Measurements from ENCODE around the gene AQP12A. TPM values are rescaled to one million over a fixed set of nuclear protein-coding genes. Genes with fewer than 3 reads are reported as not detected.

AQP12A gene
- total and polyA plus RNA-seq, 2 donors (not counting 1 experiment from before 2014, with no cell fraction given) = not detected

GRCh38 chr2:240722376-240722775 is 30.7 kb downstream of the AQP12A start:
- Histone ChIP-seq H3K27me3 (replicated peaks in 1 of 4; ENCODE audit: control extremely low read depth in 1 of 4, control insufficient read depth in 3 of 4, insufficient read depth in 4 of 4, low read length in 3 of 4) (peaks cover 0 to 3% (median 0%) of the 10 kb centered on the region in 4 experiments), H3K9ac (ENCODE audit: low read length) (no peak overlapping the region), H4K20me1 (ENCODE audit: control insufficient read depth, insufficient read depth, low read length, poor library complexity, severe bottlenecking) (no peaks in the 10 kb centered on the region), H2AFZ (ENCODE audit: insufficient read depth, low read depth, low read length, poor library complexity, severe bottlenecking) (no peak overlapping the region), H3K4me1 (ENCODE audit: control insufficient read depth in 2 of 2, insufficient read depth in 2 of 2, low read length in 2 of 2) (no peaks in the 10 kb centered on the region), H3K4me2 (replicated peaks; ENCODE audit: low read depth, low read length, poor library complexity, severe bottlenecking) (no peak overlapping the region), H3K36me3 (replicated peaks in 1 of 2; ENCODE audit: control extremely low read depth in 1 of 2, control insufficient read depth in 1 of 2, extremely low read depth in 1 of 2, insufficient read depth in 2 of 2, low read length in 1 of 2) (no peaks in the 10 kb centered on the region), H3K79me2 (ENCODE audit: control insufficient read depth, insufficient read depth, low read length) (no peaks in the 10 kb centered on the region), H3K27ac (ENCODE audit: low read length in 2 of 2) (no peak overlapping the region), H3K9me3 (ENCODE audit: control extremely low read depth in 1 of 3, control insufficient read depth in 2 of 3, insufficient read depth in 1 of 3, low read length in 2 of 3) (peaks cover 0 to 4% (median 0%) of the 10 kb centered on the region in 3 donors), H3K4me3 (ENCODE audit: control extremely low read depth in 1 of 5, extremely low read depth in 1 of 5, insufficient read depth in 1 of 5, low read depth in 2 of 5, low read length in 4 of 5) (no peak overlapping the region)
- no peak overlapping the region for H3K27ac Mint-ChIP-seq
- POLR2A ChIA-PET = no interaction called here
- H3K27me3 Mint-ChIP-seq = peaks cover 3% of the 10 kb centered on the region
- intact Hi-C loops (cut with micrococcal nuclease) = no loop called here
- no peaks in the 10 kb centered on the region for H3K9me3 Mint-ChIP-seq (ENCODE audit: insufficient read depth)
- WGBS (ENCODE audit: insufficient coverage) = 90% methylated on average over 16 of the region's 16 CpGs
- TF ChIP-seq, protein P1, sequence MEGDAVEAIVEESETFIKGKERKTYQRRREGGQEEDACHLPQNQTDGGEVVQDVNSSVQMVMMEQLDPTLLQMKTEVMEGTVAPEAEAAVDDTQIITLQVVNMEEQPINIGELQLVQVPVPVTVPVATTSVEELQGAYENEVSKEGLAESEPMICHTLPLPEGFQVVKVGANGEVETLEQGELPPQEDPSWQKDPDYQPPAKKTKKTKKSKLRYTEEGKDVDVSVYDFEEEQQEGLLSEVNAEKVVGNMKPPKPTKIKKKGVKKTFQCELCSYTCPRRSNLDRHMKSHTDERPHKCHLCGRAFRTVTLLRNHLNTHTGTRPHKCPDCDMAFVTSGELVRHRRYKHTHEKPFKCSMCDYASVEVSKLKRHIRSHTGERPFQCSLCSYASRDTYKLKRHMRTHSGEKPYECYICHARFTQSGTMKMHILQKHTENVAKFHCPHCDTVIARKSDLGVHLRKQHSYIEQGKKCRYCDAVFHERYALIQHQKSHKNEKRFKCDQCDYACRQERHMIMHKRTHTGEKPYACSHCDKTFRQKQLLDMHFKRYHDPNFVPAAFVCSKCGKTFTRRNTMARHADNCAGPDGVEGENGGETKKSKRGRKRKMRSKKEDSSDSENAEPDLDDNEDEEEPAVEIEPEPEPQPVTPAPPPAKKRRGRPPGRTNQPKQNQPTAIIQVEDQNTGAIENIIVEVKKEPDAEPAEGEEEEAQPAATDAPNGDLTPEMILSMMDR (IDR thresholded peaks at IDR 0.05) = no peak
- no peak for TF ChIP-seq EZH2 (IDR thresholded peaks at IDR 0.05; ENCODE audit: borderline replicate concordance, insufficient read depth, low read depth, low read length, poor library complexity, severe bottlenecking)
- no peak for DNase-seq
- H3K4me1 Mint-ChIP-seq = no peaks in the 10 kb centered on the region
- CTCF ChIA-PET = no interaction called here
- no peak for ATAC-seq (ENCODE audit: low read depth)
- no peak overlapping the region for H3K4me3 Mint-ChIP-seq

- no peaks in the 10 kb centered on the region for H4K20me1 ChIP-seq (ENCODE audit: control insufficient read depth, insufficient read depth, low read length, poor library complexity, severe bottlenecking)
- Mint-ChIP-seq H3K4me1 (no peaks in the 10 kb centered on the region), H3K27me3 (peaks cover 3% of the 10 kb centered on the region), H3K9me3 (ENCODE audit: insufficient read depth) (no peaks in the 10 kb centered on the region), H3K27ac (no peak overlapping the region), H3K4me3 (no peak overlapping the region)
- H3K4me2 ChIP-seq (replicated peaks; ENCODE audit: low read depth, low read length, poor library complexity, severe bottlenecking) = no peak overlapping the region
- H2AFZ ChIP-seq (ENCODE audit: insufficient read depth, low read depth, low read length, poor library complexity, severe bottlenecking) = no peak overlapping the region
- 93% methylated on average over 32 of the region's 32 CpGs for WGBS (ENCODE audit: insufficient coverage)
- H3K36me3 ChIP-seq (replicated peaks in 1 of 2; ENCODE audit: control extremely low read depth in 1 of 2, control insufficient read depth in 1 of 2, extremely low read depth in 1 of 2, insufficient read depth in 2 of 2, low read length in 1 of 2) = no peaks in the 10 kb centered on the region
- no peak for DNase-seq
- ChIA-PET CTCF (no interaction called here), POLR2A (no interaction called here)
- TF ChIP-seq, protein P1 (IDR thresholded peaks at IDR 0.05) = no peak
- no peak for TF ChIP-seq EZH2 (IDR thresholded peaks at IDR 0.05; ENCODE audit: borderline replicate concordance, insufficient read depth, low read depth, low read length, poor library complexity, severe bottlenecking)
- intact Hi-C loops (cut with micrococcal nuclease) = no loop called here
- H3K79me2 ChIP-seq (ENCODE audit: control insufficient read depth, insufficient read depth, low read length) = no peaks in the 10 kb centered on the region
- H3K27ac ChIP-seq (ENCODE audit: low read length in 2 of 2) = no peak overlapping the region
- H3K4me3 ChIP-seq (ENCODE audit: control extremely low read depth in 1 of 5, extremely low read depth in 1 of 5, insufficient read depth in 1 of 5, low read depth in 2 of 5, low read length in 4 of 5) = no peak overlapping the region
- peaks cover 0 to 3% (median 0%) of the 10 kb centered on the region in 4 experiments for H3K27me3 ChIP-seq (replicated peaks in 1 of 4; ENCODE audit: control extremely low read depth in 1 of 4, control insufficient read depth in 3 of 4, insufficient read depth in 4 of 4, low read length in 3 of 4)
- peaks cover 0 to 4% (median 0%) of the 10 kb centered on the region in 3 donors for H3K9me3 ChIP-seq (ENCODE audit: control extremely low read depth in 1 of 3, control insufficient read depth in 2 of 3, insufficient read depth in 1 of 3, low read length in 2 of 3)
- H3K4me1 ChIP-seq (ENCODE audit: control insufficient read depth in 2 of 2, insufficient read depth in 2 of 2, low read length in 2 of 2) = no peaks in the 10 kb centered on the region
- H3K9ac ChIP-seq (ENCODE audit: low read length) = no peak overlapping the region
- no peak for ATAC-seq (ENCODE audit: low read depth)
Measured at GRCh38 chr2:240722796-240723735, 31.4 kb downstream of the AQP12A start.
